SH-SY5Y (cell line): ENCODE measurements around the gene UBR4.

Experiments
- GATA2 ChIP-seq: IDR thresholded peaks from 2 replicates; pipeline ENCODE4 v1.6.1; 2011; ENCODE audit warnings: mild to moderate bottlenecking, low read depth, low read length
- GATA3 ChIP-seq: IDR thresholded peaks from 2 replicates; pipeline ENCODE4 v1.6.1; 2011; ENCODE audit warnings: low read depth, mild to moderate bottlenecking, low read length, moderate library complexity

The UBR4 gene

DNA sequence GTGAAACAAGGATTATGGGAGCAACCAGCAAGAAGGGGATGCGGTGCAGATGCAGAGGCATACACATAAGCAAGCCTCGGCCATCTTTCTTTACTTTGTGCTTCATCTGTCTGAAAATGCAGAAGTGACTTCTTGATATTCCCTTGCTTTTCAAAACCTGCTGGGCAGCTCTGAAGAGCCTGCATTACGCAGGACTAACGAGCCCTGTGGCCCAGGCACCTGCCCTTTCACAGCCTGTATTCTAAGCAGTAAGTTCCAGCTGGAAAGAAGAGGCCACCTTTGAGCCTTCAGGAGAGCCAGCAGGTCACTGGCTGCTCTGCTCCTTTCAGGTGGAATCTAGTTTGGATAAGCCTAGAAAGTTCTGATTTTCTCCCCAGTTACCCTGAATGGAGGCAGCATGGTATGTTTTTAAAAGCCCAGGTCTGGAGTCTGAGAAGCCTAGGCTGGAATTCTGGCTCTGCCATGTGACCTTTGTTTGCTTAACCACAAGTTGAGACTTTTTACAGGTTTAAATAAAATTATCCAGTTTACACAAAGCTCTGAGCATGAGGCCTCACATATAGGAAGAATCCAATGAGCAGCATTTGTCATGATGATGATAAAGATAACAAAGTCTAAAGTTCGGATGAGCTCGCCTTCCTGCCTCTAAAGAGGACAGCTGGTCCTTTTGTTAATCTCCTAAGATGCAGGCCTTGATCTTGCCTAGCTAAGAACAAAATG lies 122.9 kb downstream of the UBR4 start:
- TF ChIP-seq GATA2 (no peak), GATA3 (no peak)

- TF ChIP-seq GATA3 (no peak), GATA2 (no peak)
Measured at GRCh38 chr1:19086176-19086875, 123.7 kb downstream of the UBR4 start.

DNA sequence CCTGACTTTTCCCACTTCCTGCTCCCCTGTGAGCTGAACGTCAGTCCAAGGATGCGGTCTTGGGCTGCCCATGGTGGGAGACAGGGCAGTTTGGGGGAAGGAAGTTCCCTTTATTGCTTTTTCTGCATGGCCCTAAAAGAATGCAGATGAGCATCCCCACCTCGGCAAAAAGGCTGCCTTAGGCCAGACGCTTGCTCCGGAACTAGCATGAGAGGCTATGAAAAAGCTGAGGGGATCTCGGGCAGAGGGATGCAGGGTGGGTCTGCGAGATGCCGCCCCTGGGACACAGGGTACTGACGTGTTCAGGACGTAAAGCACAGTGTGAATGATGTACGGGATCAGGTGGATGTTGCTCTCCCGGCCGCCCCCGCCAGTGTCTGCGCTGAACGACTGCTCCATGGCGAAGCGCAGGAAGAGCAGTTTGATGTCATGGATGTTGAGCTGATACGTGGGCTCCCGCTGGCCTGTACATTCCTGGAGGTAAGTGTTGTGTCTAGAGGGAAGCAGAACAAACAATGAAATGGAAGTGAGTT lies 125.8 kb downstream of the UBR4 start:
- no peak for TF ChIP-seq GATA2
- TF ChIP-seq GATA3, result no peak

GRCh38 chr1:19083081-19083480 lies 127.0 kb downstream of the UBR4 start:
- TF ChIP-seq GATA3, result no peak
- no peak for TF ChIP-seq GATA2

- TF ChIP-seq GATA2 (no peak), GATA3 (no peak)
Measured at GRCh38 chr1:19081218-19081893, 128.7 kb downstream of the UBR4 start.

- TF ChIP-seq GATA2, result no peak
- TF ChIP-seq GATA3, result no peak
Measured at GRCh38 chr1:19080721-19081120, 129.3 kb downstream of the UBR4 start.

DNA sequence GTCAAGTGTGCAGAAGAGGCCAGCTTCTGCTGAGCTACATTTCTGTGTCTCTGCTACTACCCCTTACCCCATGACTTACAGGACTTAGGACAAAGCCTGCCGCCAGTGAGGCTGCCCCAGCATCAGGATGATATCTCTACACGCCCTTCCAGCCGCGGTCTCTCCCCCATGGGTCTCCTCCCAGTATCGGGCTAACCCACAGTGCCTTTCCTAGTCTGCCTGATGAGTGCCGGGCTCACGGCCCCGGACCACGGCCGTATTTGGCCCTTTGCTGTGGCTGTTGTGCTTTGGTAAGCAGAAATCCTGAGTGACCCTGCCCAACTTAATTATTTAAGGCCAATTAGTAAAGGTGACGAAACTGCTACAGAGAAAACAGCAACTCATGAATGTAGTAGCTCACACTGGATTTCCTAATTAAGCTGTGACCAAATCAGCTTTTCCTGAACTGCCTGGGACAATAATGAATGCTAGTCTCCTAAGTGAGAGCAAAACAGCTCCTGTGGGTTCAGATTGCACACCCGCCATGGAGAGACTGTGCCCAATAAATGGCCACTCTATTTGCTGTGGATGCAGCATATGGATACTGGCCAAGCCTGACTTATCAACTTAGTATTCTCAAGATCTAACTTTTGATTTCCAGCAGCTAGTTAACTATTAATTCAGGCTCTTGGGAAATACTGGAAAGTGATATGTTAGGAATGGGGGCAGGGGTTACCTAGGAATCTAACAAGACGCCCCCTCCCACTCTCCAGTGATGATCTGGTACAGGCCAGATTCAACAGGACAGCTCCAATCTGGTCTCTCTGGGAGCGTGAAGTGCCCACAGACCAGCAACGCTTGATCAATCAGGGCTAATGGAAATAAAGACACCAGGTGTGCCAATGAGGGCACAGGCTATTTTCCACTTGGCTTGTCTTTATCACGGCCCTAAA lies 130.3 kb downstream of the UBR4 start:
- TF ChIP-seq GATA2 (no peak), GATA3 (no peak)

GRCh38 chr1:19078536-19078935 lies 131.5 kb downstream of the UBR4 start:
- TF ChIP-seq GATA2 (no peak), GATA3 (no peak)

- TF ChIP-seq GATA2 (no peak), GATA3 (no peak)
Measured at GRCh38 chr1:19076841-19077616, 133.0 kb downstream of the UBR4 start.

DNA sequence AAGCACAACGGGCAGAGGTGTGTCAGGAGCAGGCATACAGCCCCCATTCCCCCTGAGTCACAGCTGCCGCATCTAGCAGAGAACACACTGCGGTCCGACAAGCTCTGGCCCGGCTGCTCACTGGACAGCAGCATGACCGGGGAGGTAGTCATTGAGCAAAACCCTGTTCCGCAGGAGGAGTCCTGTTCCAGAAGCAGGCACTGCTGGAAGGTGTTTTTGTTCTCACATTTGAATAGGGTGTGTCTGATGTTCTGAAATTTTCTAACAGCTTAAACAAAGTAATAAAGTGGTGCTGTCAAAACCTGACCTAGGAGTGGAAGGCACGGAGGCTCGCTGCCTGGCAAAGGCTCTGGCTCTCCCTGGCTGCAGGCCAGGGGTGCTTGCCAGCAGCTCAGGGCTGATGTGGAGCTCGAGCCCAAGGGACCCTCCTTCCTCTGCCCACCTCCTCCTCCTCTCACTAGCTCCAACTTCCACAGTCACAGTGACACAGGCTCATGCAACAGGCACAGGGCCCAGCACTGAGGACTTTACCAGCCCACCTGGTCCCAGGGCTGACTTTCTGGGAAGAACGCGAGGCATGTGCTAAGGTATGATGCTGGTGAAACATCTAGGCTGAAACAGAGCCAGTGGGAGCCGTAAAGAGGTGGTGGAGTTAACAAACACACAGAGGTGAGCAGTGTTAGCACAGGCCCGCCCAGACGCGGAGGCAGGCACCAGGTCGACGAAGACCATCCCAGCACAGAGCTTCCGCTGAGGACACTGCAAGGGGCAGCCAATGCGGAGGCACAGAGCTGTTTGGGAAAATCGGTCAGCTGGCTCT lies 135.0 kb downstream of the UBR4 start:
- TF ChIP-seq GATA3 (no peak), GATA2 (no peak)

DNA sequence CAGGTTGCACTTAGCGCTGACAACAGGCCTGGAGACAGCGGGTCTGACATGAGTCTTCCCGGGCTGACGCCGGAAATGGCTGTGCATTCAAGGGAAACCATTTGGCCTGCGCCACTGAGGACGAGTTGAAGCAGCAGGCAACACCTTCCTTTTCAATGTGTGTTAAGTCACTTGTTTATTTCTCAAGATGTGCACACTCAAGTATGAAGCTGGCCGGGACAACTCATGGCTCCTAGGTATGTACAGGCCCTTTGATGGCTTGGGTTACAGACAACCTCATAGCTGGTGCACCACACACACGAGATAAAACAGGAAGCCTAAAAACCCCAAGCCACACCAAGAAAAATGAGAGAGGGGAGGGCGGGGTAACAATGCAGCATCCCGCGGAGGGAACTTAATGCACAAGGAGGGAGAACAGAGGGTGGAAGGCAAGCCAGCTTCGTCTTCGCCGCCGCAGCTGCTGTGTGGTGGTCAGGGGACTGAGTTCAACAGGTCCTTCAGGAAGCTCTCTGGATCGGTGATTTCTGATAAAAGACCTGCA lies 135.6 kb downstream of the UBR4 start:
- TF ChIP-seq GATA2 (no peak), GATA3 (no peak)

DNA sequence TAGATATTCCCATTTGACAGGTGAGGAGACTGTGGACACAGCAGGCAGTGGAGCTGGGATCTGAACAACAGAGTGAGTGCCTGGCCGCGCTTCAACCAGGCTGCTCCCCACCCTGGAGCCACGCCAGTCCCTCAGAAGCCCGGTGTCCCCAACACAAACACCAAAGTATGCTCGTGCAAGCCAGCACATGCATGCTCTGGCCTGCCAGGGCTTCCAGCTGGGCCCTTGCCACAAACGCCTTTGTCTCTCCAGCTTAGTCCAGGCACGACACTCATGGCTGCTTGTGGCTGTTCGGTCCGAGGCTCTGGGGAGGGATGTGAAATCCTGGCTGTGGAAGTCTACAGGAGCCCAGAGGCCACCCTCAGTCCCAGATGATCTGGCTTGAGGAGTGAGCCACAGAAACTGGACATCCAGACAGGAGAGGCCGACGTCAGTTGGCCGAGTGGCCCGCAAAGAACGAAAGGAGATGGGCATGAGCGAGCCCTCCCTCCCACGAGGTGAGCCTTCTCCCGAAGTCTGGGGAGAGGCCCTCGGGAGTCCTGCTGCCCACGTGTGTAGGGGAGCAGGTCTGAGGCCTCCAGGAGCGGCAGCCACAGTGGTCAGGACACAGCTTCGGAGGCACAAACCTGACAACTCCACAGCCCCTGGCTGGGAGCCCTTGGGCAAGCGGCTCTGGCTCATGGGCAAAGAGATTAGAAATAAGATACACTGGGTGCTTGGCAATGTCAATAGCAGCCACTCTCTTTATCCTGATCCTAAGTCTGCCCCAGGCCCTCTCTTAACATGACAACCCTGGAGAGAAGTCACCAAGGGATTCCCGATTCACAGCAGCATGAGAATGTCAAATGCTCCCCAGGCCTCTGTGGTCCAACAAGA lies 136.5 kb downstream of the UBR4 start:
- TF ChIP-seq GATA3 (no peak), GATA2 (no peak)
